Esophagus squamous epithelium (tissue), 4 donors: ENCODE data around the gene RAB3GAP1.

Experiments used
- CTCF ChIP-seq, 6 experiments: fragments of 450-650 bp in 4 of 6; fragments of 200-600 bp in 2 of 6; sonication (generic) in 2 of 6; IDR thresholded peaks; one replicate each; pipeline ENCODE4 v1.5.1; 2016 to 2019; ENCODE audit warnings: antibody characterized with exemption in 6 of 6, mild to moderate bottlenecking in 4 of 6, moderate library complexity in 4 of 6
- POLR2A ChIP-seq, 4 donors: fragments of 450-650 bp; IDR thresholded peaks; one replicate each; pipeline ENCODE4 v1.6.1; 2017; ENCODE audit warnings: antibody characterized with exemption in 4 of 4, mild to moderate bottlenecking in 4 of 4, moderate library complexity in 3 of 4

GRCh38 chr2:135163901-135164300 lies 111.8 kb downstream of the RAB3GAP1 start:
- no peak for TF ChIP-seq CTCF (IDR thresholded peaks at IDR 0.05)
- TF ChIP-seq POLR2A (IDR thresholded peaks at IDR 0.05) = no peak
